Neural cell (in vitro differentiated cells): Measurements from ENCODE around the gene PBXIP1.

Experiments used
- CTCF ChIP-seq: fragments of 450-650 bp; IDR thresholded peaks from 2 replicates; pipeline ENCODE4 v1.5.1; 2014; ENCODE audit warnings: antibody characterized with exemption, mild to moderate bottlenecking, moderate library complexity; ENCODE audit not compliant: poor library complexity, severe bottlenecking
- POLR2AphosphoS5 ChIP-seq: IDR thresholded peaks from 2 replicates; pipeline ENCODE4 v1.6.1; 2012

GRCh38 chr1:154940213-154940560, 15.7 kb downstream of the PBXIP1 start:
- no peak for TF ChIP-seq CTCF
- no peak for TF ChIP-seq POLR2AphosphoS5
